Duodenal mucosa (tissue), 2 donors: ENCODE measurements around the gene NOX4.
"Not testable (repeated sequence)": the region's sequence is repeated elsewhere in the genome, so short reads cannot be mapped to it uniquely, and the experiment has no call there.

Source experiments
- H3K27ac ChIP-seq: one replicate; pipeline ENCODE4 v1.7.0; 2013; ENCODE audit warnings: low read depth, low read length
- H3K27me3 ChIP-seq, 2 donors: one replicate each; pipeline ENCODE4 v1.7.0; 2013; ENCODE audit warnings: low read length in 2 of 2, control low read depth in 1 of 2; ENCODE audit not compliant: insufficient read depth in 2 of 2, control insufficient read depth in 1 of 2
- H3K36me3 ChIP-seq, 2 donors: one replicate each; pipeline ENCODE4 v1.7.0; 2013; ENCODE audit warnings: low read length in 2 of 2, control low read depth in 1 of 2; ENCODE audit not compliant: insufficient read depth in 2 of 2, control insufficient read depth in 1 of 2
- H3K4me1 ChIP-seq, 2 donors: one replicate each; pipeline ENCODE4 v1.7.0; 2013; ENCODE audit warnings: low read length in 2 of 2, control low read depth in 1 of 2; ENCODE audit not compliant: insufficient read depth in 2 of 2, control insufficient read depth in 1 of 2
- H3K4me3 ChIP-seq, 2 donors: one replicate each; pipeline ENCODE4 v1.7.0; 2013; ENCODE audit warnings: low read length in 2 of 2, low read depth in 1 of 2
- H3K9ac ChIP-seq, 2 donors: one replicate each; pipeline ENCODE4 v1.7.0; 2013; ENCODE audit warnings: low read length in 2 of 2, low read depth in 1 of 2
- H3K9me3 ChIP-seq, 2 donors: one replicate each; pipeline ENCODE4 v1.7.0; 2013; ENCODE audit warnings: low read length in 2 of 2, control low read depth in 1 of 2; ENCODE audit not compliant: control insufficient read depth in 1 of 2

The NOX4 gene

GRCh38 chr11:89405629-89406028 lies 85.5 kb downstream of the NOX4 start:
- Histone ChIP-seq H3K4me3 (no peak overlapping the region), H3K9ac (no peak overlapping the region), H3K9me3 (no peaks in the 10 kb centered on the region), H3K27ac (no peak overlapping the region), H3K27me3 (no peaks in the 10 kb centered on the region), H3K36me3 (no peaks in the 10 kb centered on the region), H3K4me1 (no peaks in the 10 kb centered on the region)

GRCh38 chr11:89391654-89392053 lies 99.5 kb downstream of the NOX4 start:
- not testable (repeated sequence) for H3K9ac ChIP-seq, H3K4me3 ChIP-seq, H3K4me1 ChIP-seq, H3K27me3 ChIP-seq, H3K9me3 ChIP-seq, H3K36me3 ChIP-seq, H3K27ac ChIP-seq

- not testable (repeated sequence) for H3K27ac ChIP-seq, H3K27me3 ChIP-seq, H3K4me1 ChIP-seq, H3K9ac ChIP-seq, H3K36me3 ChIP-seq, H3K4me3 ChIP-seq, H3K9me3 ChIP-seq
These were observed 103.7 kb downstream of the NOX4 start for GRCh38 chr11:89387501-89387900.

- not testable (repeated sequence) for H3K27ac ChIP-seq, H3K27me3 ChIP-seq
These were observed 108.2 kb downstream of the NOX4 start for GRCh38 chr11:89382986-89383385.

GRCh38 chr11:89381094-89381493 lies 110.1 kb downstream of the NOX4 start:
- no peak overlapping the region for H3K4me3 ChIP-seq
- no peak overlapping the region for H3K9ac ChIP-seq
- no peaks in the 10 kb centered on the region for H3K9me3 ChIP-seq
- H3K4me1 ChIP-seq: no peaks in the 10 kb centered on the region
- no peaks in the 10 kb centered on the region for H3K36me3 ChIP-seq
- no peaks in the 10 kb centered on the region for H3K27me3 ChIP-seq
- no peak overlapping the region for H3K27ac ChIP-seq

More at GRCh38 chr11:89382986-89383385, 108.2 kb downstream of the NOX4 start:
- H3K9me3 ChIP-seq, H3K4me1 ChIP-seq, H3K4me3 ChIP-seq, H3K9ac ChIP-seq, H3K36me3 ChIP-seq: not testable (repeated sequence)

- not testable (repeated sequence) for H3K27me3 ChIP-seq, H3K4me3 ChIP-seq, H3K4me1 ChIP-seq, H3K36me3 ChIP-seq, H3K9ac ChIP-seq, H3K27ac ChIP-seq, H3K9me3 ChIP-seq
These were observed 111.0 kb downstream of the NOX4 start for GRCh38 chr11:89379976-89380771.

GRCh38 chr11:89378986-89379385 lies 112.2 kb downstream of the NOX4 start:
- not testable (repeated sequence) for H3K4me1 ChIP-seq, H3K27ac ChIP-seq, H3K36me3 ChIP-seq

GRCh38 chr11:89369356-89369755 lies 121.8 kb downstream of the NOX4 start:
- H3K27ac ChIP-seq, H3K4me1 ChIP-seq, H3K4me3 ChIP-seq, H3K36me3 ChIP-seq, H3K9ac ChIP-seq, H3K9me3 ChIP-seq, H3K27me3 ChIP-seq: not testable (repeated sequence)

More at GRCh38 chr11:89378986-89379385, 112.2 kb downstream of the NOX4 start:
- H3K9me3 ChIP-seq, H3K9ac ChIP-seq, H3K4me3 ChIP-seq, H3K27me3 ChIP-seq: not testable (repeated sequence)

GRCh38 chr11:89364856-89365255 lies 126.3 kb downstream of the NOX4 start:
- H3K4me1 ChIP-seq, H3K36me3 ChIP-seq, H3K4me3 ChIP-seq: not testable (repeated sequence)

GRCh38 chr11:89361734-89362133 lies 129.4 kb downstream of the NOX4 start:
- no peaks in the 10 kb centered on the region for H3K4me1 ChIP-seq
- no peak overlapping the region for H3K4me3 ChIP-seq
- no peaks in the 10 kb centered on the region for H3K9me3 ChIP-seq
- no peaks in the 10 kb centered on the region for H3K36me3 ChIP-seq
- H3K27me3 ChIP-seq: no peaks in the 10 kb centered on the region
- no peak overlapping the region for H3K27ac ChIP-seq
- H3K9ac ChIP-seq: no peak overlapping the region

More at GRCh38 chr11:89364856-89365255, 126.3 kb downstream of the NOX4 start:
- not testable (repeated sequence) for H3K9me3 ChIP-seq, H3K27me3 ChIP-seq, H3K9ac ChIP-seq, H3K27ac ChIP-seq

GRCh38 chr11:89359208-89359607 lies 132.0 kb downstream of the NOX4 start:
- H3K27ac ChIP-seq, H3K9me3 ChIP-seq, H3K9ac ChIP-seq, H3K4me1 ChIP-seq, H3K27me3 ChIP-seq, H3K36me3 ChIP-seq, H3K4me3 ChIP-seq: not testable (repeated sequence)
